ENCODE results near the gene MUCL3. TPM values are rescaled to one million over a fixed set of nuclear protein-coding genes. Genes with fewer than 3 reads are reported as not detected.
"Not testable (repeated sequence)": the region's sequence is repeated elsewhere in the genome, so short reads cannot be mapped to it uniquely, and the experiment has no call there.

The MUCL3 gene
- total RNA-seq, 1 experiment from 2014 or later, result not detected

DNA sequence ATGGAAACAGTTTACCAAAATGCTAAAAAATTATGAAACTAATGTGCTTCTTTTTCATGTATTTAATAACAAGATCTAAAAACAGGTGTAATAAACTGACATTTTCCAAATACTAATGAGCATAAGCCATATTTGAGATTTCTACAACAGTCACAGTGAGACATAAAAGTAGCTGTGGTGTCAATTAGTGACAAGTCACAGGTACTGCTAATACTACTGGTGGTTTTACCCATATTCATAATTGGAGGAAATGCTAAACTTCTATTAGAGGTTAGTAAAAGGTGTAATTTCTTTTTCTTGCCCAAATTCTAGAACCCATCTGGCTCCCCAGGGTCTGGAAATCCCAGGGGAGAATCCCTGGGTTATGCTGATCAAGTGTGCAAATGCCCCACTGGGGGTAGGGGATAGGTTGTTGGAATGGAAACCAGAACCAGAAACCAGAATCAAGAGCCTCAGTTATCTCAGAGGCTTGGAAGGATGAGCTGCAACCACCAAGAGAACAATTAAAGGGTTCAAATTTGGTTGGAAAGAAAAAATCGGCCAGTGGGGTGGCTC, 39.8 kb upstream of the MUCL3 start:
- no peak for DNase-seq (ENCODE audit: low spot score)
- intact Hi-C loops (cut with micrococcal nuclease; ENCODE audit: unreplicated experiment), result no loop called here
- no TSS peak for BruUV-seq (replicated peaks)
- Histone ChIP-seq H3K4me3 (ENCODE audit: low read depth, low read length, poor library complexity, severe bottlenecking) (no peak overlapping the region), H3K4me1 (ENCODE audit: insufficient read depth, low read length, poor library complexity, severe bottlenecking) (peaks cover 1% of the 10 kb centered on the region), H3K9me3 (ENCODE audit: low read depth, low read length, poor library complexity, severe bottlenecking) (no peaks in the 10 kb centered on the region), H3K36me3 (ENCODE audit: insufficient read depth, low read length, poor library complexity, severe bottlenecking) (peaks cover 19% of the 10 kb centered on the region), H3K27ac (ENCODE audit: low read depth, low read length, poor library complexity, severe bottlenecking) (no peak overlapping the region), H3K27me3 (replicated peaks; ENCODE audit: insufficient read depth, low read depth, low read length, poor library complexity) (no peaks in the 10 kb centered on the region)
- ChIA-PET POLR2A (ENCODE audit: low non-redundant PET) (no interaction called here), CTCF (no interaction called here)
- TF ChIP-seq, protein P1, sequence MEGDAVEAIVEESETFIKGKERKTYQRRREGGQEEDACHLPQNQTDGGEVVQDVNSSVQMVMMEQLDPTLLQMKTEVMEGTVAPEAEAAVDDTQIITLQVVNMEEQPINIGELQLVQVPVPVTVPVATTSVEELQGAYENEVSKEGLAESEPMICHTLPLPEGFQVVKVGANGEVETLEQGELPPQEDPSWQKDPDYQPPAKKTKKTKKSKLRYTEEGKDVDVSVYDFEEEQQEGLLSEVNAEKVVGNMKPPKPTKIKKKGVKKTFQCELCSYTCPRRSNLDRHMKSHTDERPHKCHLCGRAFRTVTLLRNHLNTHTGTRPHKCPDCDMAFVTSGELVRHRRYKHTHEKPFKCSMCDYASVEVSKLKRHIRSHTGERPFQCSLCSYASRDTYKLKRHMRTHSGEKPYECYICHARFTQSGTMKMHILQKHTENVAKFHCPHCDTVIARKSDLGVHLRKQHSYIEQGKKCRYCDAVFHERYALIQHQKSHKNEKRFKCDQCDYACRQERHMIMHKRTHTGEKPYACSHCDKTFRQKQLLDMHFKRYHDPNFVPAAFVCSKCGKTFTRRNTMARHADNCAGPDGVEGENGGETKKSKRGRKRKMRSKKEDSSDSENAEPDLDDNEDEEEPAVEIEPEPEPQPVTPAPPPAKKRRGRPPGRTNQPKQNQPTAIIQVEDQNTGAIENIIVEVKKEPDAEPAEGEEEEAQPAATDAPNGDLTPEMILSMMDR (conservative IDR thresholded peaks at IDR 0.05; ENCODE audit: low read depth, low read length), result no peak
- no peak for TF ChIP-seq EZH2 (IDR thresholded peaks at IDR 0.05; ENCODE audit: borderline replicate concordance, low read depth, low read length, poor library complexity, severe bottlenecking)

DNA sequence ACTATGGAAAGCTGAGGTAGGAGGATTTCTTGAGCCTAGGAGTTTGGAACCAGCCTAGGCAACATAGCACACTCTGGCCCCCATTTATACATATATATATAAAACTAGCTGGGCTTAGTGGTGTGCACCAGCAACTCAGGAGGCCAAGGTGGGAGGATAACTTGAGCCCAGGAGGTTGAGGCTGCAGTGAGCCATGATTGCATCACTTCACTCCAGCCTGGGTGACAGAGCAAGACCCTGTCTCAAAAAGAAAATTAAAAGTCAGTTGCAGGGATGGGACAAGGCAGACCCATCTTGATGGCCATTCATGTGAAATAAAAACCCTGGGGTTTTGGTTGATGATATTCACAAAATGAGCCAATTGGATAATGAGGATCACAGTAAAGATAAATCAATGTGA, 39.3 kb upstream of the MUCL3 start:
- DNase-seq (ENCODE audit: low spot score), result no peak
- Histone ChIP-seq H3K4me1 (ENCODE audit: insufficient read depth, low read length, poor library complexity, severe bottlenecking) (peaks cover 6% of the 10 kb centered on the region), H3K4me3 (ENCODE audit: low read depth, low read length, poor library complexity, severe bottlenecking) (no peak overlapping the region), H3K9me3 (ENCODE audit: low read depth, low read length, poor library complexity, severe bottlenecking) (no peaks in the 10 kb centered on the region), H3K36me3 (ENCODE audit: insufficient read depth, low read length, poor library complexity, severe bottlenecking) (peaks cover 19% of the 10 kb centered on the region), H3K27me3 (replicated peaks; ENCODE audit: insufficient read depth, low read depth, low read length, poor library complexity) (no peaks in the 10 kb centered on the region), H3K27ac (ENCODE audit: low read depth, low read length, poor library complexity, severe bottlenecking) (no peak overlapping the region)
- ChIA-PET POLR2A (ENCODE audit: low non-redundant PET) (no interaction called here), CTCF (no interaction called here)
- intact Hi-C loops (cut with micrococcal nuclease; ENCODE audit: unreplicated experiment), result no loop called here
- no TSS peak for BruUV-seq (replicated peaks)
- TF ChIP-seq, protein P1 (conservative IDR thresholded peaks at IDR 0.05; ENCODE audit: low read depth, low read length), result no peak

DNA sequence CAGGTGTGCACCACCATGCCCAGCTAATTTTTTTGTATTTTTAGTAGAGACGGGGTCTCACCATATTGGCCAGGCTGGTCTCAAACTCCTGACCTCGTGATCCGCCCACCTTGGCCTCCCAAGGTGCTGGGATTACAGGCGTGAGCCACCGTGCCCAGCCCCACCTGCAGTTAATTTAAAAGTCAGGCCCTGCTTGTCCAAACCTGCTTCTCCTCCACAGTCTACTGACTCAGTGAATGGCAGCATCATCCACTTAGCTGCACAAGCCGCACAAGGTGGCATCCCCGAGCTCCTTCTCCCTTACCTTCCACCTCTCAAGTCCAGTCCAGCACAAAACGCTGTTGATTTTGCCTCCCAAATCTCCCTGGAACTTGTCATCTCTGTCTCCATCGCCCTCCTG, 38.6 kb upstream of the MUCL3 start:
- DNase-seq (ENCODE audit: low spot score); H3K9me3 ChIP-seq (ENCODE audit: low read depth, low read length, poor library complexity, severe bottlenecking); H3K27me3 ChIP-seq (replicated peaks; ENCODE audit: insufficient read depth, low read depth, low read length, poor library complexity); H3K4me3 ChIP-seq (ENCODE audit: low read depth, low read length, poor library complexity, severe bottlenecking); CTCF ChIA-PET; H3K4me1 ChIP-seq (ENCODE audit: insufficient read depth, low read length, poor library complexity, severe bottlenecking); POLR2A ChIA-PET (ENCODE audit: low non-redundant PET); intact Hi-C loops (cut with micrococcal nuclease; ENCODE audit: unreplicated experiment); H3K27ac ChIP-seq (ENCODE audit: low read depth, low read length, poor library complexity, severe bottlenecking); BruUV-seq (replicated peaks): not testable (repeated sequence)
- peaks cover 19% of the 10 kb centered on the region for H3K36me3 ChIP-seq (ENCODE audit: insufficient read depth, low read length, poor library complexity, severe bottlenecking)

DNA sequence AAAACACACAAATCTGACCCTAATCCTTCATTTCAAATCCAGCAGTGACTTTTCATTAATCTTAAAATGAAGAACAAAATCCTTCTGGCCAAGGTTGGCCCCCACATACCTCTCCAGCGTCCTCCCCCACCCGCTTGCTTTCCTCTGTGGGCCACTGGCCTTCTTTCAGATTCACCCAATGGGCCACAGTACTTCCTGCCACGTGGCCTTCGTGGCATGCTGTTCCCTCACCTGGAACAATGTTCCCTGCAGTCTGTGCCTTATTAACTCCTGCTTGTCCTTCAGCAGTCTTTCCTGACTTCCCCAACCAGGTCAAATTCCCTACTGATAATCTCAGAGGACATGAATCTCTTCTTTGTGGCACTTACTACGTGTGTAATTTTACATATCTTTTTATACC, 38.1 kb upstream of the MUCL3 start:
- CTCF ChIA-PET, result no interaction called here
- POLR2A ChIA-PET (ENCODE audit: low non-redundant PET), result no interaction called here
- Histone ChIP-seq H3K4me1 (ENCODE audit: insufficient read depth, low read length, poor library complexity, severe bottlenecking) (peaks cover 8% of the 10 kb centered on the region), H3K4me3 (ENCODE audit: low read depth, low read length, poor library complexity, severe bottlenecking) (no peak overlapping the region), H3K9me3 (ENCODE audit: low read depth, low read length, poor library complexity, severe bottlenecking) (no peaks in the 10 kb centered on the region), H3K27me3 (replicated peaks; ENCODE audit: insufficient read depth, low read depth, low read length, poor library complexity) (no peaks in the 10 kb centered on the region), H3K27ac (ENCODE audit: low read depth, low read length, poor library complexity, severe bottlenecking) (no peak overlapping the region), H3K36me3 (ENCODE audit: insufficient read depth, low read length, poor library complexity, severe bottlenecking) (peaks cover 14% of the 10 kb centered on the region)
- TF ChIP-seq EZH2 (IDR thresholded peaks at IDR 0.05; ENCODE audit: borderline replicate concordance, low read depth, low read length, poor library complexity, severe bottlenecking), result no peak
- TF ChIP-seq, protein P1 (conservative IDR thresholded peaks at IDR 0.05; ENCODE audit: low read depth, low read length), result no peak
- intact Hi-C loops (cut with micrococcal nuclease; ENCODE audit: unreplicated experiment), result no loop called here
- no TSS peak for BruUV-seq (replicated peaks)
- no peak for DNase-seq (ENCODE audit: low spot score)
